GM19395 (cell line): Measurements from ENCODE around the gene YKT6.

Experiments
- ATAC-seq: cut with Tn5 transposase; IDR thresholded peaks from one replicate; pipeline ENCODE4 v1.9.1; 2021; ENCODE audit warnings: mild to moderate bottlenecking, moderate library complexity; ENCODE audit not compliant: unreplicated experiment

Gene YKT6

DNA sequence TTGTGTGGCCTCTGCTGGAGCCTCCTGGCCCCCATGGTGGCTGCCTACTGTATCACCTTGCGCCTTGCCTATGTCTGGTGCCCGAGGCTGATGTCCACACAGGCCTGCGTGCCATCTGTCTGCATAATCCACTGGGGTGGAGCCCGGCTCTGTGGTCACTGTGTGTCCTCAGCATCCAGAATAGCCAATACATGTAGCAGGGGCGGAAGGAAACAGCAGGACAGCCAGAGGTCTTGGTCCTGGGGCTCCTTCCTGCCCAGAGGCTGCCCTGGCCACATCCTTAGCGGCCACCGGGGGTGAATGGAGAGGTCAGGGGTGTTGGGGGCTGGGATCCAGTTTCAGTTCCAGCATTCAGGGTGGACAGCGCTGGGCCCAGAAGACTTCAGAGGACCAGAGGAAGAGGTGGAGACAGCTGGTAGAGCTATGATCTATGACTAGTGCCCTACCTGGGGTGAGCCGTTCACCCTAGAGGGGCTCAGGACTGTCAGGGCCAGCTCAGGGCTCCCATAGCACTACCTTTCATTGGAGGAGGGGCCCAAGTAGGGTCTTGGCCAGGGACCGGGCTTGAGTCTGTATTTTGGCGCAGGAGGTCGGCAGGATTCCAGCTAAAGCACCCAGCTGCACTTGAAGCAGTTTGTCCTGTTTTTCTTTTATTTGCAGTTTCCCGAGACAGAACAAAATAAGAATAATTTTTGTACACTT, 15.9 kb downstream of the YKT6 start:
- ATAC-seq, result no peak

DNA sequence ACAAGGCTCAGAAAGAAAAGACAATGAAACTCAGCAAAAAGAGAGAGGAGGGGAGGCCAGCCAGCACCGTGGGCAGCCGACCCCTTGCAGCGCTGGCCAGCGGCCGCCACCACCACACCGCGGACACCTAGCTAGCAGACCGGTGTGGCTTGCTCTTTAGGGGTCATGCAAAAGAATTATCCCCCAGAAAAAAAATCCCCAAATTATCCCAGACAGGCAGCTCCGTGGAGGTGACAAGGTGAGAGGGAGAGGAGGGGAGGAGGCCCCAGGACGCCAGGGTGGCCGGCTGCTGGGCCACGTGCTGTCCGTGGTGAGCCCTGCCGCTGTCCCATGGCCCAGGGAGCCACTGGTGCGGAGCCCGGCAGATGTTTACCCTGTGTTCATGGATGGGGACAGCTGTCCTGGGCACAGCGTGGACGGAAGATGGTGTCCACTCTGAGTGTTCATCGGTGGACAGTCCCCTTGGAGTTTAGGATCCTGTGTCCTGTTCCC, 16.5 kb downstream of the YKT6 start:
- ATAC-seq, result no peak

DNA sequence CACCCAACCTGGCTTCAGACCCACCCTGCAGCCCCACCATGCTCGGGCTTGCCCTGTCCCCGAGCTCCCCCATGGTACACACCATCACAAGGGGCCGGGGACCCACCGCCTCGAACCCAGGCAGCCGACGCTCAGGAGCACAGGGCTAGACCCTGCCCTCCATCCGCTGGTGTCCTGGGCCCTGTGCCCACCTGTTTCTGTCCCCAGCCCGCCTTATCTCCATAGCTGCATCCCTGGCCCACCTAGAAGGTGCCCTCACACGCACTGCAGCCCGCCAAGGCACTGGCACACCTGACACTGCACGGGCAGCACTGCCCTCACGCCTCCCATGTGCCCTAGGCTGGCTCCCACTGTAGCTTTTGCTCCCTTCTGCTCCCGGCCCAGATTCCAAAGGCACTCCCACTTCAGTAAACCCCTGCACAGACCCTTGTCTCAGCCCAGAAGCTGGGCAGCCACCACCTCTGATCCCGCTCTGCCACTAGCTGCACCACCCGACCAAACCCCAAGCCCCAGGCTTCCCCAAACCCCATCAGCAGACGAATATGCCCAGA, 17.1 kb downstream of the YKT6 start:
- no peak for ATAC-seq

DNA sequence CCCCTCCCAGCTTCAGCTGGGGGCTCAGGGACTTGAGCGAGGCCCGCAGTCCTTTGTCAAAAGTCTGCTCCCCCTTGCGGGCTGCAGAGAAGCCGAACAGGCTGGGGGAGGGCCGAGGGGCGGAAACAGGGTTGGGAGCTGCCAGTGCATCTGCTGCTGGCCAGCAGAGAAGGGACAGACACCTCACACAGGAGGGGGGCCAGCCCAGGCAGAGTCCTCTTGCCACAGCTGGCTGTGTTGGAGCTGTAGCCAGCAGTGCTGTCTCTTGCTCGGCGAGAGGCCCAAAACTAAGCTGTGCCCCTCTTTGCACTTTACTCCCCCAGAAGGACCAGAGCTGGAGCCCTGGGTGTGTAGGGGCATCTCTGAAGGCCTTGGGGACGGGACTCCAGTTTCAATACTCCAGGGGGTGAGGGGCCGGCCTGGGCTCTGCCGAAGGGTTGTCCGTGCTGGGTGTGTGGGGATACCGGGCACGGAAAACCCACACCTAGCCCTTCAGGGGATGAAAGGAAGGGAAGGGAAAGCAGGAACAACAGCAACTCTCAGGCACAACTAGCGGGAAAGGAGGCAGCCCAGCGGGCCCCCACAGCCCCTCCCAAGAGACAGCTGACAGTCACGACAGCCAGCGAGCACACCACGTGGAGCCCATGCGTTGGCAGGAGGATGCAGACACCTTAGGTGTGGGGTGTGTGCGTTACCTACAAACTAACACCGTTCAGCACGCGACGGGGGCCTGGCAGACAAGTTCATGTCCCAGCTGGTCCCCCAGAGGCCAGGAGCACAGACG, 17.8 kb downstream of the YKT6 start:
- ATAC-seq, result no peak

DNA sequence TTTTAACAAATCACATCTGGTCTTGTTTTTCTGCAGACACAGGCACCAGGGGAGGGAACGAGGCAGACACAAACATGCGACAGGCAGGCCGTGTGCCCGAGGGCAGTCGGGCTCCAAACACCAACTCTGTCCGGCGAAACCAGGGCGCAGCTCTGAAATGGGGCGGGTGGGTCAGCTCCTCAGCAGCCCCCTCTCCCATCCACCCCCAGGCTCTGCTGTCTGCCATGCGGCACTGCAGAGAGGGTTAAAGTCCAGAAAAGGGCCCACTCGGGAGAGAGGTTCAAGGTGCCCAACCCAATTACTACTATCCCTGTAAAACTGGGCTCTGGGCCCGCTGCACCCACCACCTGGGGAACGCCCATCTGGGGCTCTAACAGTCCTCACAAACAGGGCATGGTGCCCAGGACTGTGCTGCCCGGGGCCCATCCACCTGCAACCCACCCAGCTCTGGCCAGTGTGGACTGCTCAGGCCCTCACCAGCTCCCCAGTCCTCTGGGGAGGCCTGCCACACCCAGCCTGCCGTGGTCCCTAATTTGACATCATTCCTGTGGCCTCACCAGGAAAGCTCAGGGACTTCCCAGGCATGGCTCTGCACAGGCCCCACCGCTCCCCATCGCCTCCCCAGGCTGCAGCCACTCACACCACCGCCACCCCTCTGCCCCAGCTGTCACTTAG, 18.7 kb downstream of the YKT6 start:
- ATAC-seq, result no peak

DNA sequence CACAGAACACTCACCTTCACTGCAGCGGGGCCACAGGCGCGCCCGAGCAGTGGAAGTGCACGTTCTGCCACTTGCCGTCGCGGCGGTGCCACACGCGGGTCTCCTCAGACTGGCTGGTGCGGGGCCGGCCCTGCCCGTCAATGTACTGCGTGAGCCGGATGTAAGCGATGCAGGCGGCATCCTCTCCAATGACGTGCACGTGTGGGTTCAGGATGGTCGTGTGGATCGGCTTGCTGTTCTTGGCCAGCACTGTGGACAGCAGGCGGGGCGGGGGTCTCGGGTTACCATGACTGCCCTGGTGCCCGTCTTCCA, 19.2 kb downstream of the YKT6 start:
- no peak for ATAC-seq

DNA sequence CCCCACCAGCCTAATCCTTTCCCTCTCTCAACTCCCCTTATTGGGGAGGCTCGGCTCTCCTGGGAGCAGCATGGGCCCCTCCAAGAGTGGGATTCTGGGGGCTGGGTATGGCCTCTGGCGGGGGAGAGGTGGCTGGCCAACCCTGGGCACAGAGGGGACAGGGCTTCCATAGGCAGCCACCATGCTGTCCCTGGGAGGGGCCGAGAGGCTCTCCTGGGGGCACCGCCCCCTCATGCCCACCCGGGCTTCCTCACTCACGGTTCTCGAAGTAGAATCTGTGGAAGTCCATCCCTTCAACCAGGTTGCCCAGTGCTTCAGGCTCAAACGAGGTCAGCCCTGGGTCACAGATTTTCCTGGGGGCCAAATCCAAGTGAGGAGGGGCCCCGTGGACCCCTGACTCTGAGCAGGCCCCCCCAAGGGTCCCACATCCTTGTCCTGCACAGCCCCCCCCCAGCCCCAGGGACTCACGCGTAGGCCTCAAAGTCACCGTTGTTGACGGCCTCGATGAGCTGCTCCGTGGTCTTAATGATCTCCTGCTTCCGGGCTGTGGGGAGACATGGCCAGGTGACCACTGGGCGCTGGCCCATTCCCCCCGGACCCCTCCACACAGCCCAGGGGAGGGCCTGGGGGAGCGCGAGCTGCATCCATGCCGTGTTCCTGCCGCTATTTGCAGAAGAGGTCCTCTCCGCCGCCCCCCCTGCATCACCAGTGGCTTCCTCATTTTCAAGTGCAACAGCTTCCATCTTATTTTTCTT, 19.8 kb downstream of the YKT6 start:
- no peak for ATAC-seq

DNA sequence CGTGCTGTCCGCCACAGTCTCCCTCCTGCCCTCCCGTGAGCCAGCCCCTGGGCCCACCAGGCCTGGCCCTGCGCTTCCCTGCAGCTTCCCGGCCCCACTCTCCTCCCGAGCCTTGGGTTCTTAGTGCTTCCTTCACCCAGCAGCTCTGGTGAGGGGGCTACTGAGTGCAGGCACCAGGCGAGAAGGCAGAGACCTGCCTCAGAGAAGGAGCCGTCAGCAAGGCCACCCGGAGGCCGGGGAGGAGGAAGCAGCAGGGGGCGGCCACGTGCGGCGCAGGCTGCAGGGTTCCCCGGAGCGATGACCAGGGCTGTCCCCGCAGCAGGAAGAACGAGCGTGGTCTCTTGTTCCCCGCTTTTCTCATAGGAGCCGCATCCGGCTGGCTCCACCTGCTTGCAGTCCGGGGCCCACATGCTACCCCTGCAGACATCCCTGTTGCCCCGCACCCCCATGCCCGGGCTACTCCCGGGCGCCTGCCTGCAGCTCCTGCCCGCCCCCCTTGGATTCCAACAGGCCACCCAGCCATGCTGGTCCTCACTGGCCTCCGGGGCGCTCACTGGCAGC, 20.5 kb downstream of the YKT6 start:
- no peak for ATAC-seq

DNA sequence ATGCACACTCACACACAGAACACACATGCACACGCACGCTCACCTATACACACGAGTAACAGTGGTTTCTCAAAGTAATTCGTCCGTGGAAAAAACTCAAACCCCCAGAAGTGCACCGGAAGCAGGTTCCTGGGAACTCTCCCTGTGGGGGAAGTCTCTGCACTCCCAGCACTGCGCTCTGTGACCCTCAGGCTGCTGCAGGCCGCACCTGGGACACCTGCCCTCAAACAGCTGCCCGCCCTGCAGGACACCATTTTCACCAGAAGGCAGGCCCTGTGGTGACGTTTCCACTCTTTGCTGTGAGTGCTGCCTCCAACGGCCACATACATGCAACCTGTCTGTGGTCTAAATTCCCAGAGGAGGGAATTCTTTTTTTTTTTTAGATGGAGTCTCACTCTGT, 21.3 kb downstream of the YKT6 start:
- ATAC-seq, result no peak

DNA sequence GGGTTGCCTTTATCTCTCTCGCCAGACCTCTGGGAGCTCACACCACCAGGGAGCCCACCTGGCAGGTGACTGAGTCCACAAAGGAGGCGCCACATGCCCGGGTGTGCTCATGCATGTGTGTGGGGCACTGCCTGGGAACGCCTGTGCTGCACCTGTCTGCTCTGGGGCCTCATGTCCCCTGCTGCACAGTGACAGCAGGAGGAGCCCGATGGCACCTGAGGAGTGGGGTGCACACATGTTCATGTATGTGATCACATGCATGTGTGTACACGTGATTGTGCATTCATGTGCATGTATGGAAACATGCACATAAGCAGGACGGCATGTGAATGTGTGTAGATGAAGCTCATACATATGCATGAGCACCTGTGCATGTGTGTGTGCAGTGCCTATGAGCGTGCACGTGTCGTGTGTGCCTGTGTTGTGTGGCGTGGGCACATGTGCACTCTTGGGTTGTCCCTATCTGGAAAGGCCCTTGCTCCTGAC, 22.0 kb downstream of the YKT6 start:
- ATAC-seq, result no peak

DNA sequence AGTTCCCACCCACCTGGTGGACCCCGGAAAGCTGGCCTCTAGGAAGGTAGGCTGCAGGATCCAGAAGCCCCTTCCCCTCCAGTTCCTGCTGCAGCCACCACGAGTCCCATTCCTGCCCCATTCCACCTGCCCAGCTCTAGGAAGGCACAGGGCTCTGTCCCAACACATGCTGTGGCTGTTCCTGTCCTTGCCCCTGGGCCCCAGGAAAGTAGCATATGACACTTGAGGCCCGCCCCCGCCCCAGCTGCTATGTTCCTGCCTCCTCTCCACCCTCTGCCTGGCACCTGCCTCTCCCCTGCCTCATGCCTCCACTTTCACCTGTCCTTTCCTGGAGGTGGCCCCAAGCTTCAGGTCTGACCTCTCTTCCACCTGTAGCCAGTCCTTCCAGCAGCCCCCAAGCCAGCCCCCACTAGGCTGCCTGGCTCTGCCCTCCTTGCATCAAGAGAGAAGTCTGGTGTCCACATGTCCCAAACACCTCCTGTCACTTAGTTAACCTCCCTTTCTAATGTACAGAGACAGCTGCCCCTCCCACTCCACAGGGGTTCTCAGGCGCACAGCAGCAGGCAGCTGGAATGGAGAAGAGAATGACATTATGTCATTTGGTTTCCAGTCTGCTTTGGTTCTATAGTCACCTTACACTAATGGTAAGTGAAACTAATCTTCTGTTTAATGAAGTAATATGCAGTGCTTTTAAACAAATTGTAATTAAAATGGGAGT, 22.7 kb downstream of the YKT6 start:
- ATAC-seq, result no peak

DNA sequence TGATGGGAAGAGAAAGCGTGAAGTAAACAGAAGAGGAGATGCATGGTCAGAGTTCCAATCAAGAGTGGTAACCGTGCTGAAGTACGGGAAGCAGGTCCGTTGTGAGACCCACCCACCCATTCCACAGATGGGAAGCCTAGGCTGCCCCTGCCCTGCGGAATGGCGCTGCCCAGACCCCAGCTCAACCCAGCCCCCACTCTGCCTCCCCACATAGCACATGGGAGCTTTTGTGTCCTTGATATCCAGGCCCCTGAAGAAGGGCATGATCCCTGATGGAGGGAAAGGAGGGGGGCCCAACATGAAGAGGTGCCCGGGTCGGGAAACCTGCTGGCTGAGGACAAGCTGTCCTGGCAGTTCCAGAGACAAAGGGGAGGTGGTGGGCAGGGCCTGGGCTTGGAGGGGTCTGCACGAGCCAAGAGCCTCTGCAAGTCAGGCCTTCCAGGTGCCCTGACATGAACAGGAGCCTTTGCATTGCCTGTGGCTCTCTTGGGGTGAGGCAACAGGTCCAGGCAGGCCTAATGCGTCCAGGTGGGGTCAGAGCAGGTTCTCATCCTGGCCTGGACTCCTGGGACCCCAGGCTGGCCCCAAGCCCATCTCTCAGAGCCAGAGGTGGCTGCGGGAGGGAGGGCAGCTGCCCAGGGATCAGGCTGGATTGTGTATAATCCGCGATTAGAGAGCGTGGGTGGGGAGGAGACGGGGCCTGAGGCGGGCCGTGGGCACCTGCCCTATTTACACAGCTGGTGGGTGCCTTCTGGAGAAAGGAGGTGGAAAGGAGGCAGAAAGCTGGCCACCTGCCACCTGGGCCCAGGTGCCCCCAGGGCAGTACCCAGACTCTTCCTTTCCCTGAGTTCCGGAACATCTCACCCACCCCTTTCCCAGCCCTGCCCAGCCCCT, 23.5 kb downstream of the YKT6 start:
- ATAC-seq, result no peak

DNA sequence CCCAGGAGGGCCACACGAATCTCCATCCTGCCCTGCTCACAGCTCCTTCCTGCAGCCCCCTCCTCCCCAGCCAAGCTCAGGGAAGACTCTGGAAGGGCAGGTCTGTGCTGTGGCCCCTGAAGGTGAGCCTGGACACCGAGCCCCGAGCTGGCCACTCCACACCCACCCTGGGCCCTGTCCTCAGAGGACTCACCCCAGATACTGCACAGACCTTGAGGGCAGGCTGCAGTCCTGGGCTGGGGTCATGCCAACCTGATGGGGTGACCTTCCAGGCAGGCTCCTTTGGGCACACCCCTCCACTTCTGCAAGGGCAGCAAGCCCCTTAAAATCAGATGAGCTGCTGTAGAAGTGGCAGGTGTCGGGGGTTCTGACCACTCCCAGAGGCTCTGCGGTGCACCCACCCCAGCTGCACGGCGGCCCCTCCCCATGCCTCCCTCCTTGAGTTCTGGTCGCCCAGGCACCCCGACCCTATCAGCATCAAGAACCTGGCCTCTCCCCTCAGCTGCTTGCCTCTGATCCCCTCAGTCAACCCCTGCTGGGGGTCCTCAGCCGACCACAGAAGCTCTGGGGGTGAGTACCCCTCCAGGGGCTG, 24.3 kb downstream of the YKT6 start:
- no peak for ATAC-seq

DNA sequence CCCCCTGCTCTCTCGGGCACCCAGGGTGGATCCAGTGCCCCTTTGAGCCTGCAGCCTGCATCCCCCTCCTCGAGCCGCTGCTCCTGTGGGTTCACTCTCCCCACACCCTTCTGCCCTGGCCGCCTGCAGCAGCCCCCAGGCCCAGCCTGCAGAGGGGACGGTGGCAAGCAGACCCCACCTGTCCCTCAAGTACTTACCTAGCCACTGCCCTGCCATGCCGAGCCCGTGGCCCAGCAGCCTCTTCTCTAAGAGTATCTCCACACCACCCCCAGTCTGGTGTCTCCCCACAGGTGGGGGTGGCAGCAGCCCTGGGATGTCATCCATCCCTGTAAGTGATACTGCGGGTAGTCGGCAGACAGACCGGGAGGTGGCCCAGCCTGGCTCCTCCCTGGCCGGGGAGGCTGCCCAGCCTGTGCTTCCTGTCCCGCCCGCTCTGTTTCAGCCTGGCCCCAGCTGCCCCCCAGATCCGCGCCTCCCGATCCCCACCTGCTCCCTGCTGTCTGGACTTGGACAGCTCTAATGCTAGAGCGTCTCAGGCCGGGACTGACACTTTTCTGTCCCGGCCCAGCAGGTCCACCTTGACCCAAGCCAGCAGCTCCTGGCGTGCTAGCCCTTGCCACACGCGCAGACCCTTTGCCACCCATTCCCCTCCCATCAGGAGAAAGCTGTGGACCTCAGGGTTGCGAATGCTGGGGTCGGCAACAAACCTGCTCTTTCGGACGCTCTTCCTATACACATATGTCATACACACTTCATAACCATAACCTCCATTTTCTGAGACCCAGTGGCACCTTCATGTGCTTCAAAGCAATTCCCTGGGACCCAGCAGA, 25.0 kb downstream of the YKT6 start:
- no peak for ATAC-seq

DNA sequence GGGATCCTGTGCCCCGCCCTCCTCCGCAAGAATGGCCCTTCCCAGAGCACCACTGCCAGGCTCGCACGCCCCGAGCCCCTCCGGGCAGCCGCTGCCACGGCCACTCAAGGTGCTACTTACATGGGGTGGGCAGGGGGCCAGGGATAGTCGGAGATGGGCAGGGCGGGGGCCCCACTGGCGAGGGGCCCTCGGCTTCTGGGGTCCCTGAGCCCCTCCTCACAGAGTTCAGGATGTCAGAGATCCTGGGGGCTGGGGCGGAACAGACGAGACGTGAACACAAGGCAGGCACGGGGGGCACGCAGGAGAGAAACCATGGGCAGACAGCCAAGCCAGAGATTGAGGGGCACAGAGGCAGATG, 25.6 kb downstream of the YKT6 start:
- no peak for ATAC-seq

DNA sequence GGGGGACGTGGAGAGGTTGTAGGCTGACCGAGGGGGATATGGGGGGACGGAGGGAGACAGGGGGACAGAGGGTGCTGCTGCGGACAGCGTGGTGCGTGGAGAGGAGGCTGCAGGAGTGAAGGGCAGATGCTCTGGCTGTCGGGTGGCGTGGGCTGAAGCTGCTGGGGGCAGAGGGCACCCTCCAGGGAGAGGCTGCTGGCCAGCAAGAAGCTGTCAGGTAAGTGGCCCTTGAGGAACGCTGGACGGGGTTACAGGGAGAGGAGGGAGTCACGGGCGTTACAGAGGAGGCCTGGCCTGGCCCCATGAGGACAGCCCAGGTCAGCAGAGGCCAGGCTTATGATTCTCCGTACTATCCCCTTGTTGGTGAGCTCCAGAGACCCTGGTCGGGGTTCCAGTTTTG, 27.1 kb downstream of the YKT6 start:
- no peak for ATAC-seq

DNA sequence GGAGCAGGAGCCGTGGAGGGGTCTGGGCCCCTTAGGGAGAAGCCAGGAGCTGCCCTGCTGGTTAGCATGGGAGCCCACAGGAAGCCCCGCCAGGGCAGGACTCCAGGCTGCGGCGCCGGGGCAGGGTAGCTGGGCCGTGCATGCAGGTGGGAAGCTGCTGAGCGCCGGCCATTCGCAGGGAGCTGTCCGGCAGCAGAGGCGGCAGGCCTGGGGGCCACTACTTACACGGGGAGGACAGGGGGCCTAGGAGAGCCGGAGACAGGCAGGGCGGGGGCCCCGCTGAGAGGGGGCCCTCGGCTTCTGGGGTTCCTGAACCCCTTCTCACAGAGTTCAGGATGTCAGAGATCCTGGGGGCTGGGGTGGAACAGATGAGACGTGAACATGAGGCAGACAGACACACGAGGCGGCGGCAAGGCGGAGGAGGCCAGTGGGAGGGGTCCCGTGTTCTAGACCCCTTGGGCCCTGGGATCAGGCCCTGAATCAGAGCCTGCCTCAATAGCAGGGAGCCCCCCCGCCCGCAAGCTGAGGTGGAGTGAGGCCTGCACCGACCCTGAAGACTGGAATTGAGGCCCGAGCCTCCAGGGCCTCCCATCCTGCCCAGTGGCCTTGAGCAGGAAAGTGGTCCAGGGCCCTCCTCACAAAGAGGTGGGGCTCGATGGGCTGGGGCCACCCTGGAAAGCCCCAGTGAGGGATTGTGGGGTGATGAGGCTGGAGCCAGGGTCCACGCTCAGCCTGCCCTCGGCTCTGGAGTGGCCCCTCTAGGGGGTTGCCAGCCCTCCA, 28.0 kb downstream of the YKT6 start:
- no peak for ATAC-seq
